H7 (cell line): Measurements from ENCODE around the gene PRXL2A. TPM values are rescaled to one million over a fixed set of nuclear protein-coding genes. Genes with fewer than 3 reads are reported as not detected.

Source experiments
- DNase-seq: peaks from one replicate; pipeline ENCODE4 v3.0.0; 2012
- H3K27me3 ChIP-seq: 2 replicates; pipeline ENCODE4 v1.6.0; 2011; ENCODE audit warnings: mild to moderate bottlenecking, low read length; ENCODE audit not compliant: control insufficient read depth, insufficient read depth
- H3K36me3 ChIP-seq: replicated peaks from 2 replicates; pipeline ENCODE4 v1.5.1; 2011; ENCODE audit warnings: low read length; ENCODE audit not compliant: control insufficient read depth, insufficient read depth
- H3K4me3 ChIP-seq: 2 replicates; pipeline ENCODE4 v1.5.1; 2011; ENCODE audit warnings: low read depth, mild to moderate bottlenecking, control low read depth, low read length, moderate library complexity; ENCODE audit not compliant: insufficient read depth
- total RNA-seq: library from RNA; depleted of rRNA; stranded (reverse); fragments of >200 nt; shearing (Covaris generic); gene quantifications from 2 replicates; pipeline ENCODE4 v1.2.3, GENCODE V29; 2014

PRXL2A gene
- total RNA-seq, 1 experiment from 2014 or later = 35.0 TPM

DNA sequence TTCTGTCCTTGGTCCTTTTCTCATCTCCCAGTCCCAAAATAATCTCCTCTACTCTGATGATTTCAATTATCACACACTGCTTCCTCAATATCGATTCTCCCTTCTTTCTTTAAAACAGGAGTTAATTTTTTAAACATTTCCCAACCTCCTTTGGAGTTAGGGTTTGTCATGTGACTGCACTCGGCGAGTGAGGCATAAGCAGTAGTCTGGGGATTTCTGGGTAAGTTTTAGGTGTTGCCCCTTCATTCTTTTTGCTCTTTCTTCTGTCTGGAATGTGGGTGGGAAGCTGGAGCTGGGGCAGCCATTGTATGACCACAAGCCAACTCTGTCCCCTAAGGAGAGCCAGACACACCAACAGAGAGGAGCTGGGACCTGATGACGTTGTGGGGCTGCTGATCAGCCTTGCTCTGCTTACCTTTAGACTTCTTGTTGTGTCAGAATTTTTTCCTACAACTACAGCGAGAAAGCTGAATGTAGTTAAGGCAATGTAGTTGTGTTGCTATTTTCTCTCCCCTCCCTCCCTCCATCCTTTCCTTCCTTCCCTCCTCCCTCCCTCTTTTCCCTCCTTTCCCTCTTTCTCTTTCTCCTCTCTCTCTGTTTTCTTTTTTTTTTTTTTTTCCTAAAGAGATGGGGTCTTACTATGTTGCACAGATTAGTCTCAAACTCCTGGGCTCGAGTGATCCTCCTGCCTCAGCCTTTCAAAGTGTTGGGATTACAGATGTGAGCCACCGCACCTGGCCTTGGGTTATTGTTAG lies 39.3 kb downstream of the PRXL2A start:
- no peak for DNase-seq
- no peaks in the 10 kb centered on the region for H3K27me3 ChIP-seq
- H3K4me3 ChIP-seq = no peak overlapping the region
- no peaks in the 10 kb centered on the region for H3K36me3 ChIP-seq

DNA sequence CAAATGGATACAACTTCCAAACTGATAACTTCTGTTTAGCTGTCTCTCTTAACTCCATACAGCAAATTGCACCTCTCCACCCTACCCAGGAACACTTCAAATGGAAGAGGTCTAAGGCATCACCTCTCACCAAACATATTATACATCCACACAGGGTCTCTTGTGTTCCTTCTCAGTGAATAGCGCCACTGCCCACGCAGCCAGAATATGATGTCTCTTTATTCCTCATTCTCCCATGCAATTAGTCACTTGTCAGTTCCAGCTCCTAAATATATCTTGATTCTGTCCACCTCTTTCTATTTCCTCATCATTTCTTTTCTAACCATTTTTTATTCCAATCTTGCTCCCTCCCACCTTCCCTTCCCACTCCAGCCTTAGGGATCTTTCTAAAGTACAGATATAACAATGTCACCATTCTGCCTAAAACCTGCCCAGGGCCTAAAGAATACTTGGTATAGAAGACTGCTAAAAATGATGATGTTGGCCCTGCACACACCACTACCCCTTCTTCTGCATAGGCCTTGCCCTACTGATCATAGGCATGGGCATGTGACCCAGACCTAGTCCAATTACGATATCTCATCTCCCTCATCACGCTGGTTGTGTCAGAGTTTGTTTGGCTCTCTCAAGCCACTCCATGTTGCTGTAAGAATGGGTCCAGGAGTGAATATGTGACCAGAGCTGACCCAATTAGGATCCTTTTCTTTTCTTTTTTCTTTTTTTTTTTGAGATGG lies 40.0 kb downstream of the PRXL2A start:
- Histone ChIP-seq H3K4me3 (no peak overlapping the region), H3K36me3 (no peaks in the 10 kb centered on the region), H3K27me3 (no peaks in the 10 kb centered on the region)
- no peak for DNase-seq

DNA sequence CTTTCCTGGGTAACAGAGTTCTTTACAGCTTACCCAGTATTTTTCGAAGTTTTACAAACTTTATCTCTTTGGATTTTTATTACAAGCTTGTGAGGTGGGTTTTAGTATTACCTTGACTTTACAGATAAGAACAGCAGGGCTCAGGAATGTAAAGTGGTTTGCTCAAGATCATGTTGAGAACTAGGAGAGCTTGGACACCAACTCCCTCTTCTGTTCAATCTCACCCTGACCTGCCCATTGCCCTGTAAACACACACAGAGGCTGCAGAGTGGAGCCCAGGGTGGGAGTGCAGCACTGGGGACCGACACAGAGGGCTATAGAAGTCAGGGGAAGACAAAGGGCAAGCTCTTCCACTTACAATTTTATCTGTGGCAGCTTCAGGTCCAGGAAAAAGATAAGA lies 41.2 kb downstream of the PRXL2A start:
- no peak overlapping the region for H3K4me3 ChIP-seq
- DNase-seq = no peak
- H3K27me3 ChIP-seq = no peaks in the 10 kb centered on the region
- no peaks in the 10 kb centered on the region for H3K36me3 ChIP-seq

DNA sequence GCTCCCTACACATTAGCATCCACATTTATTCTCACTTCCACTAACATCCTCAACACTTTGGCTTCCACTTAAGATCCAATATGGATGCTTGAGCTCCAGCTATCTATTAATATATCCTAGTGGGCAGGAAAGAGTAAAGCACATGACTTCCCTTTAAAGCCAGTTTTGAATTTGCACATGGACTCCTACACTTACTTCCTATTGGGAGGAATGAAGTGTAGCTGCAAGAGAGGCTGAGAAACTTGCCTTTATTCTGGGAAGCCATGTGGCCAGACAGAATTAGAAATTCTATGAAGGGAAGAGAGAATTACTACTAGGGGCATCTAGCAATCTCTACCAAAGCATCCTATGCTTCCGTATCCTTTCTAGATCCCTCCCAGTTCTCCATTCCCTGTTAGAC lies 42.8 kb downstream of the PRXL2A start:
- no peak overlapping the region for H3K4me3 ChIP-seq
- H3K36me3 ChIP-seq = no peaks in the 10 kb centered on the region
- DNase-seq = no peak
- peaks cover 6% of the 10 kb centered on the region for H3K27me3 ChIP-seq

DNA sequence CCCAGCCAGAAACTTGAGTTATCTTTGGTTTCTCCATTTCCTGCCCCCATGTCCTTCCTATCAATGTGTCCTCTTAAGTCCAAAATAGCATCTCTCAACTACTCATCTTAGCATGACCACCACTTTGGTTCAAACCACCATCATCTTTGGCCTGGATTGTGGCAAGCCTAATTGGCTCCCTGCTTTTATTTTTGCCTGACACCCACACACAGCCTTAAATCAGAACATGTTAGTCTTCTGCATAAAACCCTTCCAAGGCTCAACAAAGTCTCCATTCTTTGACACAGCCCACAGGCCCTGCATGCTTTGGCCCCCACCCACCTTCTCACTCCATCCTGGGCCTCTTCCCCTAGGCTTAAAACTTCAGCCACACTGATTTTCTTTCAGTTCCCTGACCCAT lies 43.7 kb downstream of the PRXL2A start:
- Histone ChIP-seq H3K27me3 (peaks cover 8% of the 10 kb centered on the region), H3K4me3 (no peak overlapping the region), H3K36me3 (no peaks in the 10 kb centered on the region)
- no peak for DNase-seq

DNA sequence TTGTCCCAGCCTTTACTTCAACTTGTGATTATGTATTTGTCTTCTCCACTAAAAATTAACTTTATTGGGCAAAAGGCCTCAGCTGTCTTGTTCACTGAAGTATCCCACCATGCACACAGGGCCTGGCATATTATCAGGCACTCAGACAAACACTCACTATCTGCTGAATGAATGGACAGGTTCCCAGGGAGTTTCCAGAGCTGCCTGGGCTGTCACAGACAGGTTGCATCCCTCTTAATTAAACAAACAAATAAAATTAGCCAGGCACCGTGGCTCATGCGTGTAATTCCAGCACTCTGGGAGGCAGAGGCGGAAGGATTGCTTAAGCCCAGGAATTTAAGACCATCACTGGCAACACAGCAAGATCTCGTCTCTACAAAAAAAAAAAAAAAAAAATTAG lies 44.3 kb downstream of the PRXL2A start:
- DNase-seq = no peak
- Histone ChIP-seq H3K4me3 (no peak overlapping the region), H3K36me3 (no peaks in the 10 kb centered on the region), H3K27me3 (peaks cover 8% of the 10 kb centered on the region)

DNA sequence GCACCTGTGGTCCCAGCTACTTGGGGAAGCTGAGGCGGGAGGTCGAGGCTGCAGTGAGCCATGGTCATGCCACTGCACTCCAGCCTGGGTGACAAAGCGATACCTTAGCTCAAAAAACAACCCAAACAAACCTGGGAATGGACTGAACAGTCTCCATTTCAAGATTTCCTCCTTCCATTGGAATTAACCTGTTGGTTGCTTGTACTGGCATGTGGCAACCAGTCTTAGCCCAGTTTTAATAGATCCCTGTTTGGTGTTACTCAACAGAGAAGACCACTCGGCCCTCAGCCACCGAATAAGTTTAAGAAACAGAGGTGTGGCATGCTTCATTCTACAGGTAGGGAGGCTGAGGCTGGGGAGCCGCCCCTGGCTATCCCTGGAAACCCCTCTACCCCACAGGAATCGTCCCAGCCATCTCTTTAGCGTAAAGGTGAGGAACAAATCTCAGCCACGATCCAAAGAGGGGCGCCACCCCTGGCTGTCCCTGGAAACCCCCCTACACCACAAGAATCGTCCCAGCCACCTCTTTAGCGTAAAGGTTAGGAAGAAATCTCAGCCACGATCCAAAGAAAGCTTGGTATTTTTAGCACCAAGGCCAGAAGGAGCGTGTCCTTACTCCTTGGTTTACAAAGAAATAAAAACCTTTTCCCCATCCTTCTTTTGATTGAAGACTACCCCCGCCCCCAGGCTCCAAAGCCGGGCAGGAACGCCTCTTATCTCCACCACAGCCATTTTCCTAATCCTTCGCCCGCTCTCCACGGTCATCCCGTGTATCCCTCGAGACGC lies 44.9 kb downstream of the PRXL2A start:
- Histone ChIP-seq H3K27me3 (peaks cover 8% of the 10 kb centered on the region), H3K4me3 (peak overlapping the region; percentile 58), H3K36me3 (no peaks in the 10 kb centered on the region)
- DNase-seq = peak; percentile 62

DNA sequence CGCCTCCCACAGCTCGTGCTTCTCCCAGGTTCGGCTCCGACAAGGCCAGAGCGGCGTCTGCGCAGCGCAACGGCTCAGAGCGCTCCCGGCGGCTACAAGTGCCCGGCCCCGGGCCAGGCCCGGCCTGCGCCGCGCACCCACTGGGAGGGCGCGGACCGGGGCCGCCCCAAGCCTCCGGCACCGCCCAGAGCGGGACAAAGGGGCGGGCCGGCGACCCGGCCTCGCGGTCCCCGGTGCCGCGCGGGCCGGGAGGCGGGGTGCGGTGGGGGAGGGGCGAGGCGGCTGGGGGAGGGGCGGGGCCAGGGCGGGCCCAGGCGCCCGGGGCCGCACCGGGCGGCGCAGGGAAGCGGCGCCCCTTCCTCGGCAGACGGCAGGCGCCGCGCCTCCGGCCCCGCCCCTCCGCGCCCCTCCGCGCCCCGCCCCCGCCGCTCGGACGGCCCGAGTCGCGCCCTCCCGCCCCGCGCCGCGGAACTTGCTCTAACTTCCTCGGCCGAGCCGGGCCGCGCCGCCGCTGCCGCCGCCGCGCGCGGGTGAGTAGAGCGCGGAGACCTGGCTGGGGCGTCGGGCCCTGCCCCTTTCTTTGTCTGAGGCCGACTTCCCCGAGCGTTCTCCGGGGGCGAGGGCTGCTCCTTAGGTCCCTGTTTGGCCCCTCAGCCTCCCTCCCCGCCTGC lies 45.6 kb downstream of the PRXL2A start, which contains the start of gene TSPAN14:
Gene TSPAN14 (plus strand): TSS at position 469 of the 671 bp plus-strand sequence. CDS start 34,924 bp downstream, outside the sequence.
- peaks cover 8% of the 10 kb centered on the region for H3K27me3 ChIP-seq
- peak; percentile 98 for DNase-seq

DNA sequence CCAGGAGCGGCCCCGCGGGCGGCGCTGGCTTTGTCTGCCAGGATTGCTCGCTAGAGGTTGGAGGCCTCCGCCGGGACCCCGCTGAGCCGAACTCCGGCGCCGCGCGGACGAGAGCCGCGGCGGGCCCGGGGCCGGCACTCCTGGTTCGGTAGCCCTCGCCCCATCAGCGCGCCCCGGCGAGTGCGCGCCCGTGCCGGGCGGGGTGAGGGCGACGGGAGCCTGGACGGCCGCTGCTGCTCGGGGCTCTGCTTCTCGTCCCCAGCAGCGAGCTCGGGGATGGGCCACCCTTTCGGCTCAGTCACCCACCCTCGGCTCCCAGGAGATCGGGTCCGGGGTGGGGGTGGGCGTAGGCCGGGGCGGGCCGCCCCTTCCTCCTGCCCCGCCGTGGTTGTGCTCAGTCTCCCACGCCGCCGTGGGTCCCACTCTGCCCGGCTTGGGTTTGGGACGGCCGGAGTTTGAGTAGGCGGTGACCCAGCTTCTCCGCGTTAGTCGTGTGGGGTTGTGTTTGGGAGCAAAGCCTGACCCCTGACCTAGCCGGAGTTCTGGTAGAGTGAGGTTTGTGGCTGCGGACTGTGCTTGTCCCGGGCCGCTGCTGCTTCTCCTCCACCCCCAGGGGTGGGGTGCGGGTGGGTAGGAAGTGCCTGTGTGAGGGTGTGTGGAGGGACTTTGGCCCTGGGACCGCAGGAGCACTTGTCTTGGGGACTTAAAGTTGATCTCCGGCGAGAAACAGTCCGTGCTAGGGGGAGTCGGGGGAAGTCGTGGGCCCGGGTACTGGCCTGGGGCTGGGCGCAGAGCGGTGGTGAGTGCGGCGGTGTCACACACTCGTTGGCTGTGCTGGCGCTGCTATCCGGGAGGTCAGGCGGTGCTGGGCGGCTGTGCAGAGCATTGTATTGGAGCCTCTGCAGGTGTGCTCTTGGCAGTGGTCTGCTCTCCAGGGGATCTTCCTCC lies 46.4 kb downstream of the PRXL2A start:
- Histone ChIP-seq H3K36me3 (no peaks in the 10 kb centered on the region), H3K4me3 (peak overlapping the region; percentile 88), H3K27me3 (peaks cover 8% of the 10 kb centered on the region)
- DNase-seq = peak; percentile 78

More for the DNA sequence above, 45.6 kb downstream of the PRXL2A start, which contains the start of gene TSPAN14:
- Histone ChIP-seq H3K36me3 (no peaks in the 10 kb centered on the region), H3K4me3 (peak within 1 kb of the TSS; percentile 88)

DNA sequence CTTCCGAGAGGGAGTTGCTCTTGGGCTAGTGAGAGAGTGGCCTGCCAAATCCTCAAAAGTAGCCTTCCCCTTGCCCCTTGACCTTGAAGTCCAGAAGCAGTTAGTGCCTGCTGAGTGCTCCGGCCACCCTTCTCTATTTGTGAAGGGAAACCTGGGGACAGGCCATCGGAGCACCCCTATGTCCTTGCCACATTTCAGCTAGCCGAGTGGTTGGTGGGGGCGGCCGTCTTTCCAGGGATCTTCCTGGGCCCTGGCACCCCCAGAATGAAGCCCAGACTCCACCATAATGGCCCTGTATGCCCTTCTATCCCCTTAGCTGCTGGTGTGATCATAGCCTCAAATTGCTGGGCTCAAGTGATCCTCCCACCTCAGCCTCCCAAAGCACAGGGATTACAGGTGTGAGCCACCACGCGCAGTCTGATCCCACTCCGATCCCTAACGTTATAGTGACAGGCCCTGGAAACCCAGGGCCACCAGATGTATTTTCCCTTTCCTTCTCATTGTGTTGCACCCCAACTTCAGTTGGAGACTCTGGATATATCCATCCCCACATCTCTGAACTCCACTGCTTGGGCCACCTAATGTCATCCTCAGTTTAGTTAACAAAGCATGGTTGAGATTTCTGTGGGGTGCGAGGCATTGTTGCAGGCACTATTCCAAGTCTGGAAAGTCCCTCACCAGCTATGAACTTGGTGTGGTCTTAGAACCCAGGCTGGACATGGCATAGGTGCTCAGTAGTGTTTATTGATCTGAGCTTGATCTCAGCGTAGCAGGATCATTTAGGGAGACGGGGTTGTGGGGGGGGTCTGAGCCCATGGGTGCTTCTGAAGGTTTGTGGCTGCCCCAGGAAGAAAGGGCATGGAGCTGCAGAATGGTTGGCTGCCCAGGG lies 47.4 kb downstream of the PRXL2A start:
- no peak for DNase-seq
- Histone ChIP-seq H3K27me3 (peaks cover 8% of the 10 kb centered on the region), H3K36me3 (no peaks in the 10 kb centered on the region), H3K4me3 (peak overlapping the region; percentile 88)

DNA sequence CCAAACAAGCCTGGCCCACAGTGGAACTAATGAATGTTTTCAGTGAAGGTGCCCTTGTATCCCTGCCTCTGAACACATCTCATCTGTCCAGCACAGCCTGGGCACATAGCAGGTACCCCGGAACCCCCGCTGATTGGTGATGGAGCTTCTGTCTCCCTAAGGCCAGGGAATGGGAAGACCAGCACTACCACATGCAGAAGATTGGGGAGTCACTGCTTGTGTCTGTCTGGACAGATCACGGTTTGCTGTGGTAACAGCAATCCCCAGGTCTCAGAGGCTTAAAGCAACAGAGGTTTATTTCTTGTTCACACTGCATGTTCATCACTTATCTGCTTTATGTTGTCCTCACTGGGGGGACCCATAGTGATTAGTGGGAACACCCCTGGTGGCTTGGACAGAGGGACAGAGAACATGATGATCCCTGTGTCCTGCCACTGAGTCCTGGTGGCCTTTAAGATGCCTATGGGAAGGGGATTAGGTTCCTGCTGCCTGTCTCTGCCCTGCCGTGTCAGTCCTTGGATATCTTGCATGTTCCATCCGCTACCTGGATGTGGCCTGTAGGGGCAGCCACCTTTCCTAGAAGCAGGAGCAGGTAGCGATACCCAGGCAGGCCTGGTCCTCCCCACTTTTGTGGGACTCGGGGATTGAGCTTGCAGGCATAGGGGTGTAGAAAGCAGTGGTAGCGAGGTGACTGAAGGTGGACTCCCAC lies 49.4 kb downstream of the PRXL2A start:
- peak; percentile 78 for DNase-seq
- Histone ChIP-seq H3K27me3 (peaks cover 8% of the 10 kb centered on the region), H3K4me3 (no peak overlapping the region), H3K36me3 (no peaks in the 10 kb centered on the region)

DNA sequence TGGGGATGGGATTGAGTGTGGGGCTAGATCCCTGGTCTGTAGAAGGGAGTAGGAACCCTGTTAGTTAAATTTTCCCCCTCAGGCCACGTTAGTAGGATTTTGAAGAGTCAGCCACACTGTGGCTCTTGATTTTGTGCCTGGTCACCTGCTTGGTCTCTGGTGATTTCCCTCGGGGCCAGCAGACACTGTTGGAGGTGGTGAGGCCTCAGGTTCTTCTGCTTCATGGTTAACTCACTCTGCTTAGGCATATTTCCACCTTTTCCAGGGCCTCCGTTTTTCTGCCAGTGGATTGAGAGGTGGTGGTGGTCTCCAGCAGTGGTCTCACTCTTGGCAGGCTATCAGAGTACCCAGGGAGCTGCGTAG lies 49.9 kb downstream of the PRXL2A start:
- no peak for DNase-seq
- Histone ChIP-seq H3K4me3 (no peak overlapping the region), H3K27me3 (peaks cover 8% of the 10 kb centered on the region), H3K36me3 (no peaks in the 10 kb centered on the region)
